ENCODE measurements around the gene DENND1A. TPM values are rescaled to one million over a fixed set of nuclear protein-coding genes. Genes with fewer than 3 reads are reported as not detected.

The DENND1A gene
- total RNA-seq, 1 donor from 2014 or later, result 18.5 TPM

DNA sequence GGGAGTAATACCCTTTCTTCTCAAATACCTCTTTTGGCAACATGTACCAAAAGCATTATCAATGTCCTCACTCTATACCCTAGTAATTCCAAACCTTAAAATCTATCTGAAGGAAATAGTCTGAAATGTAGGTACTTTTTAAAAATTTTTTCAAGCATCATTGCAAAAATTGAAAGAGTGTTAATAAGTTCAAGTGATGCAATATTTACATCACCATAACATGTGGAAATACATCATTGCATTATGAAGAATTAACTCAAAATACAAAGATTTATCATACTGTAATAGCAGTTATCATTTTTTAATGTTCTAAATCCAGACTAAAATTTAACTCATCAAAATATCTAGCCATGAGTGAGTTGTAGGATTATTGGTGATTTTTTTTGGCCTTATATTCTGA lies 123.1 kb downstream of the DENND1A start:
- H3K27ac Mint-ChIP-seq, result no peak overlapping the region
- no peaks in the 10 kb centered on the region for H3K9me3 Mint-ChIP-seq
- H3K4me3 Mint-ChIP-seq, result no peak overlapping the region
- no peaks in the 10 kb centered on the region for H3K4me1 Mint-ChIP-seq (ENCODE audit: low read depth)
- no peak for DNase-seq (ENCODE audit: low spot score)
- no peaks in the 10 kb centered on the region for H3K27me3 Mint-ChIP-seq (ENCODE audit: insufficient read depth)
- intact Hi-C loops (cut with micrococcal nuclease), result no loop called here
- H3K36me3 Mint-ChIP-seq (ENCODE audit: low read depth), result no peaks in the 10 kb centered on the region

DNA sequence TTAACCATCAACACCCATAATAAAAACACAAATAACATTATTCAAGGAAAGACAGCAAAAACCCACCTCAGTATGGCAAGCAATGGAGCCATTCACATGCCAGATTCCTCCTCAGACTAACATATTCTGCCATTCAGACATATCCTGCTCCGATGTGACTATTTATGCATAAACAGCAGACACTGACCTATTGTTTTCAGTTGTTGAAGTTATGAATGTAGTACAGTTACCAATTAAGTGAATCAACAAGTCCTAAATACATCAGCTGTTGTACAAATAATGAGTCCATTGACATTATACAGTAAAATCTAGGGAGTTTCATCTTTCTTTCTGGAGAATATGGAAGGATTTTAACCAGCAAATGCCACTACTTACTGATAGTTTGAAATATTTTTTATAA lies 131.7 kb downstream of the DENND1A start:
- no peak for DNase-seq (ENCODE audit: low spot score)
- peaks cover 7% of the 10 kb centered on the region for H3K27me3 Mint-ChIP-seq (ENCODE audit: insufficient read depth)
- intact Hi-C loops (cut with micrococcal nuclease), result no loop called here
- no peaks in the 10 kb centered on the region for H3K36me3 Mint-ChIP-seq (ENCODE audit: low read depth)
- no peaks in the 10 kb centered on the region for H3K9me3 Mint-ChIP-seq
- peaks cover 13% of the 10 kb centered on the region for H3K4me1 Mint-ChIP-seq (ENCODE audit: low read depth)
- H3K4me3 Mint-ChIP-seq, result no peak overlapping the region
- no peak overlapping the region for H3K27ac Mint-ChIP-seq

DNA sequence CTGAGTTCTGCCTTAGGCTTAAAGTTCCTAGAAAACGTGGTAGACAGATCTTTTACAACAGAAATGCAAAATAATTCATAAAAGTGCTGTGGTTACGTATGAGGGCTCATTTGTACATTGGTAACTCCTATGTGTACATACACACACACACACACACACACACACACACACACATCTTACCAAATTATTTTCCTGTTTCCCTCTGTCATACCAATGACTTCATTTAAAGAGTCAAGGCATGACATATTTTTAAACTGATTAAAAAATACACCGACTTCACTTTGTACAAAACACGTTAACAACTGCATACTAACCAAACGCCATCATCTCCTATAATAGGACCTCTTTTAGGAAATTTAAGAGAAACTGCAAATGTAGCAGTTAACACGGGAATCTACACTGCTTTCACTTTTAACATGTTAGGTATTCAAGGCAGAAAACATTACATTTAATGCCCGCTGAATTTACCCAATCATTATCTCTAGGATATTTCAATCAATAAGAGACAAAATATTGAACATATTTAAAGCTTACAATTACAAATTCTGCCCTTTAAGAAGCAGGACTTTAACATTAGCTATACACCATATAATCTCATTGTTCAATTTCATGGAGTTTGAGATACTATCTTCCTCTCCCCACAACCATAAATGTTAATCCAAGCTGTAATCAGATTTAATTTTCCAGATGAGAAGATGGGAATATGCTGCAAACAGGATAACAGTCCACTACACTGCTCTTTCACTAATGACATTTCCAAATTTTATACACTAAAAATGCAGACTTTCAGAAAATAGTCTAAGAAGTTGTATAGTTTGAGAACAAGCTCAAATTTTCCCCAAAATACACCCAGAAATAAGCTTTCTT lies 133.1 kb downstream of the DENND1A start:
- intact Hi-C loops (cut with micrococcal nuclease), result no loop called here
- Mint-ChIP-seq H3K9me3 (no peaks in the 10 kb centered on the region), H3K27me3 (ENCODE audit: insufficient read depth) (peaks cover 7% of the 10 kb centered on the region), H3K36me3 (ENCODE audit: low read depth) (no peaks in the 10 kb centered on the region), H3K4me1 (ENCODE audit: low read depth) (peaks cover 13% of the 10 kb centered on the region), H3K27ac (no peak overlapping the region), H3K4me3 (no peak overlapping the region)
- no peak for DNase-seq (ENCODE audit: low spot score)

GRCh38 chr9:123796094-123796493 lies 133.8 kb downstream of the DENND1A start:
- H3K4me1 Mint-ChIP-seq (ENCODE audit: low read depth), result peaks cover 13% of the 10 kb centered on the region
- intact Hi-C loops (cut with micrococcal nuclease), result no loop called here

GRCh38 chr9:123795336-123795735 lies 134.6 kb downstream of the DENND1A start:
- intact Hi-C loops (cut with micrococcal nuclease), result no loop called here
- H3K9me3 Mint-ChIP-seq, result no peaks in the 10 kb centered on the region
- H3K27me3 Mint-ChIP-seq (ENCODE audit: insufficient read depth), result peaks cover 7% of the 10 kb centered on the region
- DNase-seq (ENCODE audit: low spot score), result no peak
- H3K4me3 Mint-ChIP-seq, result no peak overlapping the region
- no peaks in the 10 kb centered on the region for H3K36me3 Mint-ChIP-seq (ENCODE audit: low read depth)
- H3K27ac Mint-ChIP-seq, result no peak overlapping the region
- H3K4me1 Mint-ChIP-seq (ENCODE audit: low read depth), result peaks cover 13% of the 10 kb centered on the region

More at GRCh38 chr9:123796094-123796493, 133.8 kb downstream of the DENND1A start:
- Mint-ChIP-seq H3K27ac (no peak overlapping the region), H3K36me3 (ENCODE audit: low read depth) (no peaks in the 10 kb centered on the region), H3K9me3 (no peaks in the 10 kb centered on the region), H3K27me3 (ENCODE audit: insufficient read depth) (peaks cover 7% of the 10 kb centered on the region), H3K4me3 (no peak overlapping the region)
- no peak for DNase-seq (ENCODE audit: low spot score)

DNA sequence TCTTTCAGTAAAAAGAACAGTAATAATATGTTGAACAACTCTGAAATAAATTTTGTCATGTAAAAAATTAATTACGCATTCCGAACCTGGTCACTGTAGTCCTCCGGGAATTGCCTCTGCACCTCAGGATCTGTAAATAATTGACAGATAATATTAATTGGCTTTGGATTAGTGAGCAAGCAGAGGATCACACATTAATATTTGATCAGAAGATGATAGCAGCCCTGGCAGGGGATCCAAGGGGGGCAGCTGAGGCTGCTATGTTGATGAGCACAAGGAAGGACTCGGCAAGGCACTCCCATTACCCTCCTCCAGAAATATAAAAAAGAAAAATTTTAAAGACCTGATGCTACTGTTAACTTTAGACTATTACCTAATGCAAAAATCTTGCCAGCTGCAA lies 137.4 kb downstream of the DENND1A start:
- peaks cover 13% of the 10 kb centered on the region for H3K4me1 Mint-ChIP-seq (ENCODE audit: low read depth)
- intact Hi-C loops (cut with micrococcal nuclease), result no loop called here
- no peak overlapping the region for H3K27ac Mint-ChIP-seq
- no peaks in the 10 kb centered on the region for H3K36me3 Mint-ChIP-seq (ENCODE audit: low read depth)
- no peaks in the 10 kb centered on the region for H3K9me3 Mint-ChIP-seq
- no peak overlapping the region for H3K4me3 Mint-ChIP-seq
- no peak for DNase-seq (ENCODE audit: low spot score)
- peaks cover 4% of the 10 kb centered on the region for H3K27me3 Mint-ChIP-seq (ENCODE audit: insufficient read depth)

- Mint-ChIP-seq H3K4me3 (no peak overlapping the region), H3K27ac (no peak overlapping the region), H3K27me3 (ENCODE audit: insufficient read depth) (peaks cover 2% of the 10 kb centered on the region), H3K4me1 (ENCODE audit: low read depth) (no peaks in the 10 kb centered on the region), H3K36me3 (ENCODE audit: low read depth) (no peaks in the 10 kb centered on the region), H3K9me3 (no peaks in the 10 kb centered on the region)
- DNase-seq (ENCODE audit: low spot score), result no peak
- intact Hi-C loops (cut with micrococcal nuclease), result no loop called here
Measured at GRCh38 chr9:123789554-123790292, 140.2 kb downstream of the DENND1A start.

DNA sequence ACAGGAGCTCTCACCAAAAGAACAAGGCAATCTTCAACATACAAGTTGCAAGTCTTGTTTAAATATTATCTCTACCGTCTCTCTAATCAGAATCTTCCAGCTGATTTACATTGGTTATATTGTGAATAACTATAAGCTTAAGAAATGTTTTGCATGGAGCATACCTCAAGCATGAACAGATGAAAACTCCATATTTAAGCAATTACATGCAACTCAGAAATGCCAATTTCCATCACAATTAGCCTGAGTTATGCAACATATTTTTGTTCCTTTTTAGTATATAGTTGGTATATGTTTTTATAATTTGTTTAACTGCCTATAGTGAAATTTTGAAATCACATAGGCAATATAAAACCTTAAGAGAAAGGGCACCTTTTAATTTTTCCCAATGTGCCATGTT lies 142.5 kb downstream of the DENND1A start:
- Mint-ChIP-seq H3K36me3 (ENCODE audit: low read depth) (no peaks in the 10 kb centered on the region), H3K27ac (no peak overlapping the region), H3K27me3 (ENCODE audit: insufficient read depth) (no peaks in the 10 kb centered on the region), H3K4me1 (ENCODE audit: low read depth) (no peaks in the 10 kb centered on the region), H3K9me3 (no peaks in the 10 kb centered on the region), H3K4me3 (no peak overlapping the region)
- intact Hi-C loops (cut with micrococcal nuclease), result no loop called here
- no peak for DNase-seq (ENCODE audit: low spot score)

DNA sequence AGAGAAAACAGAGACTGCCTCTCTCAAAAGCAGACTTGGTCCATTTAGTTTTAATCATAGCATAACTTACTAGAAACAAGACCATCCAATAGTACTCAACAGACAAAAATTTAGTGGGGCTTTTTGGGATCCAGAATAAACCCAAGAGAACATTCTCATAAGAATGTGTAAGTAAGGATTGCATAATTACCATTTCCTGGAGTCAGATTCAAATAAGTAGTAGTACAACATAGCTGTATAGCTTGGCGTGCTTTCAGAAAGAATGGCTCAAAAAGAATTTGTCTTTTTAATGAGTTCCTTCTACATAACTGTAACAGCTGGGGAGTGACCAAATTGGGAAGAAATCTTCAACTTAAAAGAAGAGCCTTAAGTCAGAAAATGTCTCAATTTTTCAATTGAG lies 145.4 kb downstream of the DENND1A start:
- DNase-seq (ENCODE audit: low spot score), result no peak
- Mint-ChIP-seq H3K36me3 (ENCODE audit: low read depth) (no peaks in the 10 kb centered on the region), H3K4me3 (no peak overlapping the region), H3K27me3 (ENCODE audit: insufficient read depth) (no peaks in the 10 kb centered on the region), H3K9me3 (no peaks in the 10 kb centered on the region), H3K4me1 (ENCODE audit: low read depth) (no peaks in the 10 kb centered on the region), H3K27ac (no peak overlapping the region)
- intact Hi-C loops (cut with micrococcal nuclease), result no loop called here

DNA sequence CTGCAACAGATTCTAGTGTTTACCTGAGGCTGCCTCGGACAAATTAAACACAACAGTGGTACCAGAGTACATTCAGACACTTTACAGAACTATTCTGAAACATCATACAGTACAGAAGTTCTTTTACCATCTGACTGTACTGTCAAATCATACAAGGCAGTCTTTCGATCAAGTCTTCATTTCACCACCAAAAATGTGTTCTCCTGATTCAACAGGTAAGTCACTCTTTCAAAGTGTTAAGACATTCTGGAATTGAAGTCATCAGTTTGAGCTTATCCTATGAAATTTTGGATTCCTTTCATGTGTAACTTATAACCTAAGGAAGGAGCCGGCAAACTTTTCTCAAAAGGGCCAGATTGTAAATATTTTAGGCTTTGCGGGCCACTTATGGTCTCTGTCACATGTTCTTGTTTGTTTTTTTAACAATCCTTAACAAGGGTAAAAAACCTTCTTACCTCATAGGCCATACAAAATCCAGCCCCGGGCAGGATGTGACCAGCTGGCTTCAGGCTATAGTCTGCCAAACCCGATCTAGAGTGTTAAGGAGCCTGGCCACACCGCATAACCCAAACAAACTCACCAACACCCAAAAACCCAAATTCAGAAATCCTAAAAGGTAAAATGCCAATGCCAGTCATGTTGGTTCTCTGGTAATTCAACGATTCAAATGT lies 151.6 kb downstream of the DENND1A start:
- no peaks in the 10 kb centered on the region for H3K36me3 Mint-ChIP-seq (ENCODE audit: low read depth)
- H3K9me3 Mint-ChIP-seq, result no peaks in the 10 kb centered on the region
- intact Hi-C loops (cut with micrococcal nuclease), result no loop called here
- H3K4me3 Mint-ChIP-seq, result no peak overlapping the region
- H3K27me3 Mint-ChIP-seq (ENCODE audit: insufficient read depth), result peaks cover 3% of the 10 kb centered on the region
- H3K4me1 Mint-ChIP-seq (ENCODE audit: low read depth), result no peaks in the 10 kb centered on the region
- H3K27ac Mint-ChIP-seq, result no peak overlapping the region
- no peak for DNase-seq (ENCODE audit: low spot score)

DNA sequence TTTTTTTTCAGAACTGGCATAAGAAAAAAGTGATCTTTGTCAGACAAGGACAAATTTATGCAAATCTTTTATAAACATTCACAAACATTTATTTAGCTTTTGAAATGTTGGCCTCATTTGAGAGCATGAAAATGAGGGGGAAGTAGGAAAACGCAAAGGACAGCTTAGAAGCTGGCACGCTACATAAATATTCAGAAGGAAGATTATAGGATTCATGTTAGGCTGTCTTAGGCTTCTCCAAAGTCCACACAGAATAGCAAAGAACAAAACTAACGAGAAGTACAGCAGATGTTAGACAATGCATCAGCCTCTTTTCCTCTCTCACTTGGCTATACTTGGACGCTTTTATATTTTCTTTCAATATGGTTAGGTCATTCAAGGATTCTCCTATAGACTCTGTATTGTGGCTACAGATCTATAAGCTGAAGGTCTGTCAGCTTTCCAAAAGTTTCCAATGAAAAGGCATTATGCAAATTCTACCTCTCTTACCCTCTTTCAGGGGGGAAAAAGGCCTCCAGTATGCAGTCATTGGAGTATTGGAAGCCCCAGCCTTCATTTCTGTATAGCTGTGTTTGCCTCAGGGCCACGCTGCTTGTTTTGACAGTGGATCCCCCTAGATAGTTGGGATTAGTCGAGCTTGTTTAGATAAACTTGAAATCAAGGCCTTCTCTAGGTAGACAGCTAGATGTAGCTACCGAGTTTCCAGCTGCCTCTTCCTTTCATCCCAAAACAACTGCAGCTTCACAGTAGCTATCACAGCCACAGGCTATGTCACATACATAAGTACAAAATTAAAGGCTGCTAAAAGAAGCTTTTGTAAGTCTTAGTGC lies 153.0 kb downstream of the DENND1A start:
- no peak for DNase-seq (ENCODE audit: low spot score)
- Mint-ChIP-seq H3K4me3 (no peak overlapping the region), H3K27ac (no peak overlapping the region), H3K27me3 (ENCODE audit: insufficient read depth) (peaks cover 3% of the 10 kb centered on the region), H3K4me1 (ENCODE audit: low read depth) (no peaks in the 10 kb centered on the region), H3K9me3 (no peaks in the 10 kb centered on the region), H3K36me3 (ENCODE audit: low read depth) (no peaks in the 10 kb centered on the region)
- intact Hi-C loops (cut with micrococcal nuclease), result no loop called here

Data from activated T-helper 1 cell treated with anti-CD3 and anti-CD28 coated beads, Interleukin-12 subunit alpha, Interleukin-12 subunit beta, Interleukin-2, Interleukin-4 antibody, amounts not matched to agents 30 ng/mL and 10 ng/mL and 1 ng/mL, durations not matched to agents 14 hours and 24 hours and 36 hours (primary cell).